ENCODE measurements around the gene DOCK4.

- no peak for TF ChIP-seq FOXJ3 (CRISPR knock-in tag; IDR thresholded peaks at IDR 0.05; ENCODE audit: borderline replicate concordance)
- TF ChIP-seq USF2 (CRISPR knock-in tag; IDR thresholded peaks at IDR 0.05): no peak
- TF ChIP-seq CTCF (IDR thresholded peaks at IDR 0.05): no peak
- TF ChIP-seq MAX (CRISPR knock-in tag; IDR thresholded peaks at IDR 0.05): no peak
- TF ChIP-seq NR2C2 (CRISPR knock-in tag; IDR thresholded peaks at IDR 0.05): no peak
- no peak for TF ChIP-seq SMAD4 (CRISPR knock-in tag; IDR thresholded peaks at IDR 0.05)
- TF ChIP-seq GABPB1 (CRISPR knock-in tag; IDR thresholded peaks at IDR 0.05): no peak
- TF ChIP-seq ETV6 (CRISPR knock-in tag; IDR thresholded peaks at IDR 0.05): no peak
- TF ChIP-seq FOXP4 (CRISPR knock-in tag; IDR thresholded peaks at IDR 0.05): no peak
- no peak for TF ChIP-seq ZNF512 (CRISPR knock-in tag; IDR thresholded peaks at IDR 0.05; ENCODE audit: borderline replicate concordance)
- no peak for TF ChIP-seq ZBTB21 (CRISPR knock-in tag; IDR thresholded peaks at IDR 0.05; ENCODE audit: borderline replicate concordance)
- no peak for TF ChIP-seq JUN (CRISPR knock-in tag; IDR thresholded peaks at IDR 0.05)
- TF ChIP-seq ZNF121 (CRISPR knock-in tag; IDR thresholded peaks at IDR 0.05): no peak
Measured at GRCh38 chr7:111740942-111741341, 465.3 kb downstream of the DOCK4 start.
